RWPE2 (cell line): Measurements from ENCODE around the gene LOXHD1.

Source experiments
- ATAC-seq: fragments of 200-7000 bp; cut with Tn5 transposase; 3 replicates; pipeline ENCODE4 v1.9.1; 2021; ENCODE audit warnings: low read depth
- DNase-seq: peaks from one replicate; pipeline ENCODE4 v3.0.0-alpha.2; 2020; ENCODE audit warnings: low spot score
- H3K27ac ChIP-seq: fragments of 450-650 bp; 2 replicates; pipeline ENCODE4 v1.5.1; 2017; ENCODE audit warnings: mild to moderate bottlenecking; ENCODE audit not compliant: poor library complexity, severe bottlenecking
- H3K27me3 ChIP-seq: fragments of 250-450 bp; sonication (Bioruptor Pico); 2 replicates; pipeline ENCODE4 v1.5.1; 2021; ENCODE audit warnings: mild to moderate bottlenecking, moderate library complexity; ENCODE audit not compliant: insufficient read depth, poor library complexity, severe bottlenecking
- H3K36me3 ChIP-seq: fragments of 250-450 bp; sonication (Bioruptor Pico); 2 replicates; pipeline ENCODE4 v1.5.1; 2020; ENCODE audit warnings: low read depth, mild to moderate bottlenecking, moderate library complexity
- H3K4me1 ChIP-seq: fragments of 250-450 bp; sonication (Bioruptor Pico); 2 replicates; pipeline ENCODE4 v1.5.1; 2021; ENCODE audit warnings: mild to moderate bottlenecking, moderate library complexity; ENCODE audit not compliant: insufficient read depth, poor library complexity, severe bottlenecking
- H3K4me3 ChIP-seq: fragments of 250-450 bp; sonication (Bioruptor Pico); 2 replicates; pipeline ENCODE4 v1.5.1; 2021; ENCODE audit warnings: mild to moderate bottlenecking, moderate library complexity; ENCODE audit not compliant: severe bottlenecking
- H3K9me3 ChIP-seq: fragments of 250-450 bp; sonication (Bioruptor Pico); 2 replicates; pipeline ENCODE4 v1.5.1; 2021; ENCODE audit warnings: mild to moderate bottlenecking, moderate library complexity; ENCODE audit not compliant: severe bottlenecking
- CTCF ChIP-seq: fragments of 450-650 bp; IDR thresholded peaks from one replicate; pipeline ENCODE4 v1.5.1; 2017; ENCODE audit warnings: mild to moderate bottlenecking, moderate library complexity; ENCODE audit not compliant: poor library complexity, severe bottlenecking

The LOXHD1 gene

GRCh38 chr18:46462523-46462922 lies 194.5 kb downstream of the LOXHD1 start:
- Histone ChIP-seq H3K27ac (no peak overlapping the region), H3K36me3 (no peaks in the 10 kb centered on the region), H3K9me3 (no peaks in the 10 kb centered on the region), H3K4me3 (no peak overlapping the region), H3K4me1 (no peaks in the 10 kb centered on the region), H3K27me3 (no peaks in the 10 kb centered on the region)
- ATAC-seq (no peak), DNase-seq (no peak)
- TF ChIP-seq CTCF, result no peak

GRCh38 chr18:46461993-46462392 lies 195.0 kb downstream of the LOXHD1 start:
- Histone ChIP-seq H3K27me3 (no peaks in the 10 kb centered on the region), H3K27ac (no peak overlapping the region), H3K4me3 (no peak overlapping the region), H3K4me1 (no peaks in the 10 kb centered on the region), H3K9me3 (no peaks in the 10 kb centered on the region), H3K36me3 (no peaks in the 10 kb centered on the region)
- DNase-seq (no peak), ATAC-seq (no peak)
- no peak for TF ChIP-seq CTCF

GRCh38 chr18:46460754-46461153 lies 196.3 kb downstream of the LOXHD1 start:
- TF ChIP-seq CTCF, result no peak
- no peak for ATAC-seq
- no peaks in the 10 kb centered on the region for H3K9me3 ChIP-seq
- no peak overlapping the region for H3K4me3 ChIP-seq
- H3K36me3 ChIP-seq, result no peaks in the 10 kb centered on the region
- H3K27ac ChIP-seq, result no peak overlapping the region
- H3K4me1 ChIP-seq, result no peaks in the 10 kb centered on the region
- DNase-seq, result no peak
- H3K27me3 ChIP-seq, result no peaks in the 10 kb centered on the region

- TF ChIP-seq CTCF, result no peak
- Histone ChIP-seq H3K36me3 (no peaks in the 10 kb centered on the region), H3K4me1 (no peaks in the 10 kb centered on the region), H3K27ac (no peak overlapping the region), H3K4me3 (no peak overlapping the region), H3K9me3 (no peaks in the 10 kb centered on the region), H3K27me3 (no peaks in the 10 kb centered on the region)
- DNase-seq (no peak), ATAC-seq (no peak)
These were observed 197.1 kb downstream of the LOXHD1 start for GRCh38 chr18:46459789-46460455.

GRCh38 chr18:46458472-46458871 lies 198.5 kb downstream of the LOXHD1 start:
- TF ChIP-seq CTCF, result no peak
- H3K36me3 ChIP-seq, result no peaks in the 10 kb centered on the region
- H3K9me3 ChIP-seq, result no peaks in the 10 kb centered on the region
- ATAC-seq (no peak), DNase-seq (no peak)
- no peak overlapping the region for H3K4me3 ChIP-seq
- no peaks in the 10 kb centered on the region for H3K4me1 ChIP-seq
- no peaks in the 10 kb centered on the region for H3K27me3 ChIP-seq
- H3K27ac ChIP-seq, result no peak overlapping the region
